Measurements from ENCODE around the gene CREB3.

CREB3 gene

DNA sequence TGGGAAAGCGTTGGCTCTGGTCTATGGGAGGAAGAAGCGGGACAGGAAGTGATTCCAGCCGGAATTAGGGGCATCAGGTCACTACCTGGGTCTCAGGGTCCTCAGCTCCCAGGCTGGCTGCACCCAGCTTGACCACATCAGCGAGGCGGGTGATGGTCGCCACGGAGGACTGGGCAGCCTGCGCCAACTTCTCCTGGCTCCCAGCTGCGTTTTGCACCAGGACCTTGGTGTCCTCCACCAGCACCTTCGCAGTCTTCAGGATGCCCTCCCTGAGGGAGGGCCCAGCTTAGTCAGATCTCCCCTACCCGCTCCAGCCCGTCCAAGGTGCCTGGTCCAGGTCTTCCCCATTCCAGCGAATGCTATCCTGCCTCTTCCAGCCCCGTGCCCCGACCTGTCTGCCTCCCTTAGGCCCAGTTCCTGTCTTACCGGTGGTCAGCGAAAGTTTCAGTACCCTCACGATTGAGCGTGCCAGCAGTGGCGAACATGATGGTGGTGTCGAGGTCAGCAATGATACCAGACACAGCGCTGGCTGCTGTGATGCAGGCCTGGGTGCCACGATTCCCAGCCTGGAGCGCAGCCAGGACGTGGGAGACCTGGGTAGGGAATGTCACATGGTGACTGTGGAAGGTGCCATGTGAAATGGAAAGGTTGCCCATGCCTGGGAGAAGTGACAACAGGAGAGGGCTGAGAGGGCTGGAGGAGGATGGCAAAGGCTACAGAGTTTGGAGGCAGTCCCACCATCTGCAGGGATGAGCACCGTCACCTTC is 28.4 kb upstream of the CREB3 start:
- TF ChIP-seq POLR2A (IDR thresholded peaks at IDR 0.05; ENCODE audit: extremely low read depth, insufficient read length) = no peak
- no peak for TF ChIP-seq MYC (IDR thresholded peaks at IDR 0.05; ENCODE audit: low read depth, low read length)
- TF ChIP-seq, protein P1, sequence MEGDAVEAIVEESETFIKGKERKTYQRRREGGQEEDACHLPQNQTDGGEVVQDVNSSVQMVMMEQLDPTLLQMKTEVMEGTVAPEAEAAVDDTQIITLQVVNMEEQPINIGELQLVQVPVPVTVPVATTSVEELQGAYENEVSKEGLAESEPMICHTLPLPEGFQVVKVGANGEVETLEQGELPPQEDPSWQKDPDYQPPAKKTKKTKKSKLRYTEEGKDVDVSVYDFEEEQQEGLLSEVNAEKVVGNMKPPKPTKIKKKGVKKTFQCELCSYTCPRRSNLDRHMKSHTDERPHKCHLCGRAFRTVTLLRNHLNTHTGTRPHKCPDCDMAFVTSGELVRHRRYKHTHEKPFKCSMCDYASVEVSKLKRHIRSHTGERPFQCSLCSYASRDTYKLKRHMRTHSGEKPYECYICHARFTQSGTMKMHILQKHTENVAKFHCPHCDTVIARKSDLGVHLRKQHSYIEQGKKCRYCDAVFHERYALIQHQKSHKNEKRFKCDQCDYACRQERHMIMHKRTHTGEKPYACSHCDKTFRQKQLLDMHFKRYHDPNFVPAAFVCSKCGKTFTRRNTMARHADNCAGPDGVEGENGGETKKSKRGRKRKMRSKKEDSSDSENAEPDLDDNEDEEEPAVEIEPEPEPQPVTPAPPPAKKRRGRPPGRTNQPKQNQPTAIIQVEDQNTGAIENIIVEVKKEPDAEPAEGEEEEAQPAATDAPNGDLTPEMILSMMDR (IDR thresholded peaks at IDR 0.05; ENCODE audit: low read depth, low read length) = no peak
- TF ChIP-seq, protein P2, sequence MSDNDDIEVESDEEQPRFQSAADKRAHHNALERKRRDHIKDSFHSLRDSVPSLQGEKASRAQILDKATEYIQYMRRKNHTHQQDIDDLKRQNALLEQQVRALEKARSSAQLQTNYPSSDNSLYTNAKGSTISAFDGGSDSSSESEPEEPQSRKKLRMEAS (IDR thresholded peaks at IDR 0.05; ENCODE audit: low read depth, low read length) = no peak
- no peak for DNase-seq (ENCODE audit: low read depth)

DNA sequence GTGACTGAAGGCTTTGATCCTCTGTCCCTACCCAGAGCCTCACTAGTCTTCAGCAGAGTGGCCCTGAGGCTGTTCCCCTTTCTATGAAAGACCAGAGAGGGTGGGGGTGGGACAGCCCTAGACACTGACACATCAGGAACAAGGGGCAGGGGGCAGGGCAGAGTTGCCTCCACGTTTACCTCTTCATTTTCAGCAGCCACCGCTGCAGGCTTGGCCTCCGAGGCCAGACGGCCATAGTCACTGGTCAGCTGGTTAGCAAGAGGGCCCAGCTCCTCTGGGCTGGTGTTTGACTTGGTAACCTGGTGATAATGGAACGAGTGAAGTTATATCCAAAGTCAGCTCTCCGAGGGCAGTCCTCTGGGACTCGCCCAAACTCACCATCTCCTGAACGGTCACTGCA is 27.1 kb upstream of the CREB3 start:
- TF ChIP-seq POLR2A (IDR thresholded peaks at IDR 0.05; ENCODE audit: extremely low read depth, insufficient read length) = no peak
- no peak for TF ChIP-seq MYC (IDR thresholded peaks at IDR 0.05; ENCODE audit: low read depth, low read length)
- TF ChIP-seq, protein P1 (IDR thresholded peaks at IDR 0.05; ENCODE audit: low read depth, low read length) = no peak
- DNase-seq (ENCODE audit: low read depth) = no peak
- no peak overlapping the region for H3K4me3 ChIP-seq (ENCODE audit: low read depth, low read length)

More for the DNA sequence above, 28.4 kb upstream of the CREB3 start:
- H3K4me3 ChIP-seq (ENCODE audit: low read depth, low read length) = no peak overlapping the region

DNA sequence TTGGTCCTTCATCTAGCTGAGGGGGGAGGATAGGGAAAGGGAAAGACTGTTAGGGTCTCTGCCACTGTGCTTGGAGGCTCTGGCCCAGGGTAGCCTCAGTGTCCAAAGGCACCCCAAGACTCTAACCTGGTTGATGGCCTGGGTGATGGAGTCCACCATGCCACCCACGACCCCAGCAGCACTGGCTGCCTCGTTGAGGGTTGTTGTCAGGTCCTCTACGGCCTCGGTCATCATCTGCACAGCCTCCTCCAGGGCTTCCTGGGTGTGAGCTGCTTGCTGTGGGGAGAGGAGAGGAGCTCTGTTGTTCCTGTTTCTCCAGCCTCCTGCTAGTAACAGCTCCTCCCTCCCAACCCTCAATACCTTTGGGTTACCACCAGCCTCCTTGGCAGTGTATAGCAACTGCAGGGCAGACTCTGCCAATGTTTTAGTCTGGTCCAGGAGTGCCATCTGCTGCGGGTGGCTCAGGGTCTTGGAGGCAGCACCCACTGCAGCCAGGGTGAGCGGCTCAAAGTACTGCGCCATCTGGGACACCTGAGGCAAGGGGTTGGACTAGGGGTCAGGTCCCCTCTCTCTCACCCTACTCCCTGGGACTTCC is 26.5 kb upstream of the CREB3 start:
- no peak overlapping the region for H3K4me3 ChIP-seq (ENCODE audit: low read depth, low read length)
- TF ChIP-seq, protein P1 (IDR thresholded peaks at IDR 0.05; ENCODE audit: low read depth, low read length) = no peak
- TF ChIP-seq POLR2A (IDR thresholded peaks at IDR 0.05; ENCODE audit: extremely low read depth, insufficient read length) = no peak
- no peak for TF ChIP-seq MYC (IDR thresholded peaks at IDR 0.05; ENCODE audit: low read depth, low read length)
- TF ChIP-seq, protein P2 (IDR thresholded peaks at IDR 0.05; ENCODE audit: low read depth, low read length) = no peak
- DNase-seq (ENCODE audit: low read depth) = no peak

DNA sequence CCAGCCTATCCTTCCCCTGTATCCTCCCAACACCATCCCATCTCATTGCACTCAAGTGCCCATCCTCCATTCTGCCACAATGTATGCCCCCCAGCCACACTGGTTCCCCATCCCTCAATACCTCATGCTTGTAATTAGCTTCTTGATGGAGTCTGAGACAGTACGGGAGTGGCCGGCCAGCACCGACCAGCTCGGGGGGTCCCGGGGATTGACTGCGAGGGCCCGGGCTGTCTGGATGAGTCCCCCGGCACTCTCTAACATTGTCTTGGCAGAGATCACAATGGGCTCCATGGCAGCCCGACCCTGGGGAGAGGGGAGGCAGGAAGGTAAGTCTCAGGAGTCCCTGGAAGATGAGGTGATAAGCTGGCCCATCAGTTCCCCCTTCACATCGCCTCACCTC is 25.5 kb upstream of the CREB3 start:
- no peak for DNase-seq (ENCODE audit: low read depth)
- no peak overlapping the region for H3K4me3 ChIP-seq (ENCODE audit: low read depth, low read length)
- TF ChIP-seq, protein P2 (IDR thresholded peaks at IDR 0.05; ENCODE audit: low read depth, low read length) = no peak
- TF ChIP-seq POLR2A (IDR thresholded peaks at IDR 0.05; ENCODE audit: extremely low read depth, insufficient read length) = no peak
- no peak for TF ChIP-seq MYC (IDR thresholded peaks at IDR 0.05; ENCODE audit: low read depth, low read length)
- TF ChIP-seq, protein P1 (IDR thresholded peaks at IDR 0.05; ENCODE audit: low read depth, low read length) = no peak

DNA sequence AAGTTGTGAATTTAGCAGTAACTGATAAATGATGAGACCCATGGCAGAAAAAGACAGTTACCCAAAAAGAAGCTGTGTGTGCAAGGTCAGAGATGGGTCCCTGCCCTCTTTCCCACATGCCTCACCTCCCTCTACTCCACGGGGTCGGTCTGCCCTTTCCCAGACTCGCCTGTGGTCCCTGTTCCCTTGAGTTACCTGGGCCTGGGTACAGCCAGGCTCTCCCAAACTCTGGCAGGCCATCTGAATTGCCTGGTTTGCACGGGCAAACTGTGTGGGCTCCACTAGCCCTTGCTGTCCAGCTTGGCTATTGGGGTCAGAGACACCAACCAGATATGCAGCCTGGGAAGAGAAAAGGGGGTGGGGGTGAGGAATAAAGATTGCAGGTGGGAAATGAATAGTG is 24.3 kb upstream of the CREB3 start:
- no peak for DNase-seq (ENCODE audit: low read depth)
- TF ChIP-seq, protein P2 (IDR thresholded peaks at IDR 0.05; ENCODE audit: low read depth, low read length) = no peak
- TF ChIP-seq, protein P1 (IDR thresholded peaks at IDR 0.05; ENCODE audit: low read depth, low read length) = no peak
- TF ChIP-seq POLR2A (IDR thresholded peaks at IDR 0.05; ENCODE audit: extremely low read depth, insufficient read length) (no peak), MYC (IDR thresholded peaks at IDR 0.05; ENCODE audit: low read depth, low read length) (no peak)
- no peak overlapping the region for H3K4me3 ChIP-seq (ENCODE audit: low read depth, low read length)
